Loucy (cell line): ENCODE data around the gene PLEKHG4B.

ENCODE experiments used
- H2AFZ ChIP-seq: fragments of 200-600 bp; sonication (generic); 2 replicates; pipeline ENCODE4 v1.6.0; 2016; ENCODE audit warnings: antibody characterized with exemption, mild to moderate bottlenecking, low read length, moderate library complexity
- H3F3A ChIP-seq: fragments of 200-600 bp; 2 replicates; pipeline ENCODE4 v1.6.0; 2016; ENCODE audit warnings: antibody characterized with exemption, low read depth, mild to moderate bottlenecking
- H3K27me3 ChIP-seq: fragments of 200-600 bp; sonication (generic); 2 replicates; pipeline ENCODE4 v1.6.1; 2014; ENCODE audit warnings: low read length, mild to moderate bottlenecking; ENCODE audit not compliant: insufficient read depth, poor library complexity, severe bottlenecking
- H3K36me3 ChIP-seq: fragments of 200-600 bp; sonication (generic); 2 replicates; pipeline ENCODE4 v1.6.1; 2016; ENCODE audit warnings: low read length; ENCODE audit not compliant: insufficient read depth
- H3K4me1 ChIP-seq: fragments of 200-600 bp; sonication (generic); 2 replicates; pipeline ENCODE4 v1.5.1; 2014; ENCODE audit warnings: low read length, mild to moderate bottlenecking; ENCODE audit not compliant: insufficient read depth, poor library complexity, severe bottlenecking
- H3K4me2 ChIP-seq: fragments of 200-600 bp; sonication (generic); 2 replicates; pipeline ENCODE4 v1.6.0; 2014; ENCODE audit warnings: antibody characterized with exemption, low read length, low read depth, mild to moderate bottlenecking; ENCODE audit not compliant: poor library complexity, severe bottlenecking
- H3K4me3 ChIP-seq: fragments of 200-600 bp; sonication (generic); 2 replicates; pipeline ENCODE4 v1.5.1; 2014; ENCODE audit warnings: low read length, mild to moderate bottlenecking, mixed read lengths; ENCODE audit not compliant: poor library complexity, severe bottlenecking
- H3K79me2 ChIP-seq: fragments of 200-600 bp; sonication (generic); 2 replicates; pipeline ENCODE4 v1.6.1; 2014; ENCODE audit warnings: low read length; ENCODE audit not compliant: insufficient read depth
- H3K9ac ChIP-seq: fragments of 200-600 bp; sonication (generic); 2 replicates; pipeline ENCODE4 v1.6.0; 2014; ENCODE audit warnings: mild to moderate bottlenecking, low read depth, low read length, moderate library complexity; ENCODE audit not compliant: poor library complexity, severe bottlenecking
- H3K9me2 ChIP-seq: fragments of 200-600 bp; sonication (generic); replicated peaks from 2 replicates; pipeline ENCODE4 v1.6.1; 2016; ENCODE audit warnings: low read depth, low read length, mixed read lengths
- H3K9me3 ChIP-seq: fragments of 200-600 bp; sonication (generic); 2 replicates; pipeline ENCODE4 v1.6.1; 2014; ENCODE audit warnings: mild to moderate bottlenecking, antibody characterized with exemption, low read length, low read depth; ENCODE audit not compliant: insufficient read depth
- H4K20me1 ChIP-seq: fragments of 200-600 bp; sonication (generic); 2 replicates; pipeline ENCODE4 v1.6.0; 2014; ENCODE audit warnings: antibody characterized with exemption, low read length, mild to moderate bottlenecking; ENCODE audit not compliant: insufficient read depth, poor library complexity, severe bottlenecking
- CTCF ChIP-seq: fragments of 200-600 bp; sonication (generic); conservative IDR thresholded peaks from 2 replicates; pipeline ENCODE4 v1.5.1; 2014; ENCODE audit warnings: mild to moderate bottlenecking, antibody characterized with exemption, low read length
- EZH2phosphoT487 ChIP-seq: fragments of 200-600 bp; IDR thresholded peaks from 2 replicates; pipeline ENCODE4 v1.6.1; 2018; ENCODE audit warnings: antibody characterized with exemption, mild to moderate bottlenecking, moderate library complexity, borderline replicate concordance

The PLEKHG4B gene

GRCh38 chr5:73768-74502, 18.0 kb upstream of the PLEKHG4B start:
- Histone ChIP-seq H3K9me3 (peaks cover 9% of the 10 kb centered on the region; the same call in 1 of the 2 replicates), H3K4me2 (no peak overlapping the region), H3K9ac (no peak overlapping the region), H3K79me2 (no peaks in the 10 kb centered on the region), H3K4me3 (no peak overlapping the region), H3K9me2 (no peaks in the 10 kb centered on the region), H3F3A (no peaks in the 10 kb centered on the region), H2AFZ (no peak overlapping the region), H3K36me3 (no peaks in the 10 kb centered on the region), H3K4me1 (peaks cover 7% of the 10 kb centered on the region), H3K27me3 (peaks cover 6% of the 10 kb centered on the region), H4K20me1 (no peaks in the 10 kb centered on the region)
- TF ChIP-seq EZH2phosphoT487, result no peak
- TF ChIP-seq CTCF, result no peak

GRCh38 chr5:74503-75109, 17.4 kb upstream of the PLEKHG4B start:
- H3K9me2 ChIP-seq, result no peaks in the 10 kb centered on the region
- no peaks in the 10 kb centered on the region for H3K79me2 ChIP-seq
- peaks cover 4% of the 10 kb centered on the region for H3K27me3 ChIP-seq
- no peak overlapping the region for H3K4me2 ChIP-seq
- H4K20me1 ChIP-seq, result no peaks in the 10 kb centered on the region
- peaks cover 8% of the 10 kb centered on the region; the same call in 1 of the 2 replicates for H3K9me3 ChIP-seq
- no peaks in the 10 kb centered on the region for H3K36me3 ChIP-seq
- H3K4me3 ChIP-seq, result no peak overlapping the region
- TF ChIP-seq EZH2phosphoT487 (no peak), CTCF (no peak)
- no peak overlapping the region for H3K9ac ChIP-seq
- H2AFZ ChIP-seq, result no peak overlapping the region
- no peaks in the 10 kb centered on the region for H3F3A ChIP-seq
- H3K4me1 ChIP-seq, result peaks cover 13% of the 10 kb centered on the region

GRCh38 chr5:75331-76320, 16.3 kb upstream of the PLEKHG4B start:
- no peak overlapping the region for H2AFZ ChIP-seq
- no peak overlapping the region for H3K4me2 ChIP-seq
- no peak overlapping the region for H3K4me3 ChIP-seq
- no peaks in the 10 kb centered on the region; the same call in 1 of the 2 replicates for H3K9me3 ChIP-seq
- H3K36me3 ChIP-seq, result no peaks in the 10 kb centered on the region
- no peaks in the 10 kb centered on the region for H3K9me2 ChIP-seq
- TF ChIP-seq CTCF (no peak), EZH2phosphoT487 (no peak)
- no peaks in the 10 kb centered on the region for H3K79me2 ChIP-seq
- no peaks in the 10 kb centered on the region for H3K27me3 ChIP-seq
- H4K20me1 ChIP-seq, result no peaks in the 10 kb centered on the region
- H3F3A ChIP-seq, result no peaks in the 10 kb centered on the region
- no peak overlapping the region for H3K9ac ChIP-seq
- peaks cover 20% of the 10 kb centered on the region for H3K4me1 ChIP-seq
